Head of caudate nucleus (tissue), 42 donors: ENCODE data around the gene CDK15.

Source experiments
- DNase-seq, 42 donors: peaks; one replicate each; pipeline versions ENCODE4 v3.0.0 to v3.0.0-alpha.2; 2020 to 2021; ENCODE audit warnings: mixed read lengths in 7 of 42
- intact Hi-C: fragments of 100-400 bp; cut with DNase I; formaldehyde crosslinking; loops from one replicate; pipeline ENCODE4 v1.15.0; 2022

CDK15 gene

DNA sequence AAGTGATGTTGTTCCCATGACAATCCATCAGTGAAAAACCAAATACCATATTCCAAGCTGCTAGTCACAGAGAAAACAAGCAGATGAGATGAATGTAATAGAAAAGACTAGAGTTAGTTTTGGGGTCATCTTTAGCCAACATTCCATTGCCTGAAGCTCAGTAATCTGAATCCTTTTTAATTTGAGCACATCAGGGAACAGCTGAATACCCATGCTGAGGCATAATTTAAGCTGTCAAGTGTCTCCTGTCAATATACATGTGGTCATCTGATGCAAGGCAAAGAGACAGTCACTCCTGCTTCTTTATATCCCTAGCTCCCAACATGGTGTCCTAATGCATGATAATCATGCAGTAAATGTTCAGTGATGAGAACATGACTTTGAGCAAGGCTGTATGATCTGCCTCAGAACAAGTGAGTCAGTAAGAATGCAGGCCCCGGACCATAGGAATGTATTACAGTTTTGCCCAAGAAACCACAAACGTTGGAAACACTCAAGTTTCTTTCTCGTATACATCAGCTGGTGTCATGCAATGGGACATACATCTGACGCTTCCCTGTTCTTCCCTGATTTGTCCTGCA lies 48.0 kb downstream of the CDK15 start:
- no peak for DNase-seq
- intact Hi-C loops, result loop anchor here (10.0 kb wide), 1 partner anchor 180 kb away; the partner anchor contains the start of gene FZD7

DNA sequence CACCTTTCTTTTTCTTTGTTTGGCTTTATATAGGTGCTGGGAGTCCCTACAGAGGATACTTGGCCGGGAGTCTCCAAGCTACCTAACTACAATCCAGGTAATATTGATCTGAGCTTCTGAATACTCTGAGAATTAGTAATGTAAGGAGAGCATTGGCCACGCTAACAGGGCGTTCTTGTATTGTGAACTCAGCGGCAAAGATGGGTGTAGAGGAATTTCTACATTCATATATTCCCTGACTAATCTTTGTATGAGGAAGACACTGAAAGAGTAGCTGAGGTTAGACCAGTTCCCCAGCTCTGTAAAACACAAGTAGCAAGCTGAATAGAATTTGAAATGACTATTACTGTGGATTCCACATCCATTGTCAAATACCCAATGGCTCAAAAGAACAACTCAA lies 48.5 kb downstream of the CDK15 start:
- intact Hi-C loops, result loop anchor here (10.0 kb wide), 1 partner anchor 180 kb away; the partner anchor contains the start of gene FZD7
- no peak for DNase-seq

DNA sequence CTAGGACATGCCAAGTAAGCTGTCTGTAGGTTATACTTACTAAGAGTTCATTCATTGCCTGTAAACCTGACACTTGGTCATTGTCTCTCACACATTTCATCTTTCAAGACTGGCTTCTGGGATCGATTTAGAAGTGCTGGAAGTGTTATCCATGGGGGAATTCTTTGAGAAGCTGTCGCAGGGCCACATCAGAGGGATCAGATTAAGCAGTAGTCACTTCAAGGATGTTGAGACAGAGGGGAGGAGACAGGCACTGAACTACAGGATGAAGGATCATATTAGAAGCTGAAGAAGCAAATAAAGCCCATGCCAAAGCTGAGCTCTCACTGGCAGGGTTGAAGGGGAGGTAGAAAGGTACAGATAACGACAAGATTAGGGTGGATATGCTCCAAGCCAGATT lies 49.0 kb downstream of the CDK15 start:
- no peak for DNase-seq
- intact Hi-C loops, result loop anchor here (10.0 kb wide), 1 partner anchor 179 kb away; the partner anchor contains the start of gene FZD7

DNA sequence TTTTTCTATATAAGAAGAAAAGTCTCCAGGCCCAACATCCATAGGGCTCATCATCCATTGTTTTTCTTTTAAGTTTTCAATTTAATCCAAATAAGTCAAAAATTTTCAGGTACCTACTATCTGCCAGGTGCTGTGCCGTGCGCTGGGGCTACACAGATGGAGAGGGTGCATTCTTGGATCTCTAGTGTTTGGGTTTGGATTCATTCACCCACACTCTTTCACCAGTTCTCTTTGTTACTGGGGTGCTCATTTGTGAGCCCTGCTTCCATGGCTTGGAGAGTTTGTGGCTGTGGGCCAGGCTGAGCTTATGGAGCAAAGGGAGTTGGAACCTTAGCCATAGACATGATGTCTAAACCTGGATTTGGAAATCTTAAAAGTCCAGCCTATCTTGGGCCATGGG lies 51.0 kb downstream of the CDK15 start:
- intact Hi-C loops, result loop anchor here (10.0 kb wide), 1 partner anchor 177 kb away; the partner anchor contains the start of gene FZD7
- no peak for DNase-seq

DNA sequence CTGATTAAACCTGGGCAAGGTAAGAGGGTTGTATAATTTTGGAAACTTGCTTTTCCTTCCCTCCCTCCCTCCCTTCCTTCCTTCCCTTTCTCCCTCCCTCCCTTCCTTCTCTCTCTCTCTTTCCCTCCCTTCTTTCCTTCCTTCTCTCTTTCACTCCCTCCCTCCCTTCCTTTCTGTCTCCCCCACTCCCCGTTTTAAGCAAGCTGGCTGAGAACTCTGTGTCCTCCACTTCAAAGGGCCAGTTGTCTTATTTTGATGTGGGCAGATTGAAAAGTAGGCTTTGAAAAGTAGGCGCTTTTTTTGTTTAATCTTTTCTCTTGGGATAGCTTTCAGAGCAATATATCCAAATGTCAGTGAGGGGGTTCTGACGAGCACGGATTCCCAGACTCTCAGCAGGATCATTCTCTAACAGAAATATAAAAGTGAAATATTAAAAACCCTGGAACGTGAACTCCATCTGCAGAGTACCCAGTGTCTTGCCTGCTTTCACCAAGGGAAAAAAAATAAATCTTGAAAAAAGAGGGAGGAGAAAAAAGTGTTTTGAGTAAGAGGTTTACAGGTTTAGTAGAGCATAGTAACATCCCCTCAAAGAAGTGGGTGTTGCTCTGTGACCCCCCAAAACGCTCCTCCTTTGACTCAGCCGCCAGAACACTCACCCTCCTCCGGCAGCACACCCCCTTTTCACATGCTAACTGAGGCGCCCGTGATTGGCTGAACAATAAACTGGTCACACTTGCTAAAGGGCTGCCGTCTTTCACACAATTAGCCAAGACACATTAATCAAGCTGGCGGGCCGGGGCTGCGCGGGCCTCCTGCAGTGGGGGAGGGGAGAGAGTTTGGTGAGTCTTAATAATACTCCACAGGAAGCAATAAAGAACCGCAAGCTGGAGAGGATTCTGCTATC lies 52.2 kb downstream of the CDK15 start:
- intact Hi-C loops, result loop anchor here (10.0 kb wide), 1 partner anchor 176 kb away; the partner anchor contains the start of gene FZD7
- peak in 31 of 42 donors; percentile 8 to 58 (median 32) for DNase-seq

DNA sequence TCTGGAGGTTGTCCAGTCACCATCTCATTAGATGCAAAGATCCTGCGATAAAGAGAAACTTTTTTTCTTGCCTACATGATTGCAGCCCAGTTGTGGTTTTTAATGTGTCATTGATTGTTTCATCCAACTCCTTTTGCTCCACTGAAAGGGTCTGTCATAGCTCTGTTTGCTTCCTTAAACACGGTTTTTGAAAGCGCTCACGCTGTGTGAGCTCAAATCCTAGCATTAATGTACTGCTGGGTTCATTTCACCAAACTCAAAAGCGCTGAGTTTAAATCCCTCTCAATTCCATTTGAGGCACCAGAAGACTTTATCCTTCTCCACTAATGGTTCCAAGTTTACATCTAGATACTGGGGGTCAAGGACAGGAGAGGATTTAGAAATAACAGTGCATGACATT lies 53.6 kb downstream of the CDK15 start:
- no peak for DNase-seq
- intact Hi-C loops, result loop anchor here (2.0 to 10.0 kb wide), 2 partner anchors 175 to 319 kb away; partner anchors contain the start of gene FZD7

DNA sequence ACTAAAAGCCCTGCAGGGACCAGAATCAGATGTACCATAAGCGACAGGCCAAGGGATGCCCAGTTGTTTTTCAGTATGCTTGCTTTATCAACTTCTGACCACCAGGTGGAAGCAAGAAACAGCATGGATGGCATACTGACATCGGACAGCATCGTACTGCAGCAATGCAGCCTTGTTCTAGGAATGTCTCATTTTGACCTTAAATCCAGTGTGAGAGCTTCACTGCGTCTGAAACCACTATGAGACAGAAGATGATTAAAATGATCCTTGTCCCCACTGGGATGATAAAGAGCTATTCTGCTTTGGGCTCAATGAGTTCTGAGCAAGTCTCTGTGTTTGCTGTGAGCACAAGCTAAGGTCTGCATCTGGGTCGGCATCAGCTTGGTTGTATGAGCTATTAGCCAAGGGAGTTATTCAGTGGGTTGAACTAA lies 54.3 kb downstream of the CDK15 start:
- intact Hi-C loops, result loop anchor here (2.0 kb wide), 1 partner anchor 318 kb away; no protein-coding TSS in a partner anchor
- DNase-seq, result peak in 39 of 42 donors; percentile 12 to 85 (median 55)

DNA sequence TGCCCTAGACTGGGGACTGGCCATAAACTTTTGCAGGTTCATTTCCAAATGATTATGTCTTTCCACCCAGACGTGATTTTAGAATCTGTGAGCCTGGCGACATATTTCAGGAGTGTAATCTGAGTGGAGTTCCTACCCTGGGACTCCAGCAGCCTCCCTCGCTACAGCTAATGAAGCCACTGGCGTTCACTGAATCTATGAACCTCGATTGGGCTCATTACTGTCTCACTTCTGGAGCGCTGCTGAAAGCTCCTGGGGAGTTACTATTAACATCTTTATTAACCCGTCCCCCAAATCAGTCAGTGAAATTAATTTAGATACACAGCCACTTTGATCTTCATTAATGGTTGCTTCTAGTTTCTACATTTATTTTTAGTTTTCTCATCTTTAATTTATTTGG lies 56.5 kb downstream of the CDK15 start:
- intact Hi-C loops, result no loop called here
- no peak for DNase-seq

DNA sequence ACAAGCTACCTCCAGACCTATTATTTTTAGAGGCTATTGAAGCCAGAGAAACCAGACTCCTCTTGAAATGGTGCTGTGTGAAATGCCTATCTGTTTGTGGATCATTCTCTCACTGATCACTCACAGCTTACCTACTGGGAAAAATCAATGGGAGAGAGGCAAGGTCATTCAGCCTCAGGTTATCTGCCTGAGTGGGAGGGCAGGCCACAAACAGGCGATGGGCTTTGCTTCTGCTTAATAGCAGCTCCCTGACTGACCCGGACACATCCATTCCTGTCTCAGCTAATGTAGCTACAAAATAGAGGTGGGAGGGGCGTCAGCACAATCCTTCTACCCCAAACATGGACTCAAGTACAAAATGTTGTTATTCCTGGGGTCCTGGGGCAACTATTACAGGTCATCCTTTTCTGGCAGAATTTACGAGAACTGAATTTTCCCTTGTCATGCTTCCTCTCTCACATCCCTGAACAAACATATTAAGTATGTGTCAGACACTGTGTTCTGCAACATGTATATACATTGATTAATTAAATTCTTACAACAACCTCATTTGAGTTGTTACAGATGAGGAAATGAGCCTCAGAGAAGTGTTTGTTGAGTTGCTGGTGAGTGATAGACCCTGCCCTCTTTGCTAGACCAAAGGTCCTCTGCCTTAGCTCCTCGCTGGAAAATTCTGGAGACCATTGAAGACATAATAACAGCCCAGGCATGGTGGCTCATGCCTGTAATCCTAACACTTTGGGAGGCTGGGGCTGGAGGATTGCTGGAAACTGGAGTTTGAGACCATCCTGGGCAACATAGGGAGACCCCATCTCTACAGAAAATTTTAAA lies 60.5 kb downstream of the CDK15 start:
- intact Hi-C loops, result no loop called here
- peak in 1 of 42 donors; percentile 2 for DNase-seq

DNA sequence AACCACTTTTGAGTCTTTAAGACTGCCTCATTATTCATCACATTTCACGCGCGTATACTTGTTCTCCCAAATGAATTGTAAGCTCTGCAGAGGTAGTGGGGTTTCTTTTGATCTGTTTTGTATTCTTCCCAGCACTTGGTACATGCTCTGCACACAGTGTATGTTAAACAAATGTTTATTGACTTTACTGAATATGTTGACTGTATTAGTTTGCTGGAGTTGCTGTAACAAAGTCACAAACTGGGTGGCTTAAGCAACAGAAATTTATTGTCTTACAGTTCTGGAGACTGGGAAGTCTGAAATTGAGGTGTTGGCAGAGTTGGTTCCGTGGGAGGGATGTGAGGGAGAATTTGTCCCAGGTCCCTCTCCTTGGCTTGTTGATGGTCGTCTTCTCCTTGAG lies 65.1 kb downstream of the CDK15 start:
- peak in 1 of 42 donors; percentile 23 for DNase-seq
- intact Hi-C loops, result no loop called here

DNA sequence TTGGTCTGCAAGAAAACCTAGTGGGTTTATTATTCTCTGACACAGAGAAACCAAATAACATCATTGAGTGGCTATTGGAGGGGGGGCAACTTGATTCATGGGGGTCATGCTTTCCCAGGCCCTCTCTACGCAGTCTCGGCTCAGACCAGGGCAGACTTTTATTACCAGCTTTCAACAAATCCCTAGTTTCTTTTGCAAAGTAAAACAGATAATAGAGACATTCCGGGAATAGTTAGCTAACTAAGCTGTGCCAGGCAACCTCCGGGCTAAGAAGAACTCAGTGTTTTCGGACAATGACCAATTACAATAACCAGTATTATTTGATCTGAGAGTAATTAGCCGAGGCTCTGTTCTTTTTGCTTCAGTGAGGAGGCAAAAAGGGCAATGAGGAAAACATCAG lies 66.3 kb downstream of the CDK15 start:
- intact Hi-C loops, result no loop called here
- DNase-seq, result peak in 5 of 42 donors; percentile 8 to 52 (median 22)

DNA sequence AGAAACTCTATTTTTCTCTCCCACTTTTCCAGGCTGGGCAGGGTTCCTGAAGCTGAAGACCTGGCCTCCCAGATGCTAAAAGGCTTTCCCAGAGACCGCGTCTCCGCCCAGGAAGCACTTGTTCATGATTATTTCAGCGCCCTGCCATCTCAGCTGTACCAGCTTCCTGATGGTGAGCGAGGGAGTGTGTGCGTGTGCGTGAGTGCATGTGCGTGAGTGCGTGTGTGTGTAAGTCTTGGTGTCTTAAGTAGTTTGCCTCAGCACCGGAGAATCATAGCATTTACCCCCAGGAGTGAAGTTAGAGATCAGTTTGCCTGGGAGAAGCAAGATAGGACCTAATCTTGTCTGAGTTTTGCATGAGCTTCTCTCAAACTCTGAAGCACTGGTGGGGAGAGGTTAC lies 73.7 kb downstream of the CDK15 start:
- intact Hi-C loops, result no loop called here
- DNase-seq, result no peak

DNA sequence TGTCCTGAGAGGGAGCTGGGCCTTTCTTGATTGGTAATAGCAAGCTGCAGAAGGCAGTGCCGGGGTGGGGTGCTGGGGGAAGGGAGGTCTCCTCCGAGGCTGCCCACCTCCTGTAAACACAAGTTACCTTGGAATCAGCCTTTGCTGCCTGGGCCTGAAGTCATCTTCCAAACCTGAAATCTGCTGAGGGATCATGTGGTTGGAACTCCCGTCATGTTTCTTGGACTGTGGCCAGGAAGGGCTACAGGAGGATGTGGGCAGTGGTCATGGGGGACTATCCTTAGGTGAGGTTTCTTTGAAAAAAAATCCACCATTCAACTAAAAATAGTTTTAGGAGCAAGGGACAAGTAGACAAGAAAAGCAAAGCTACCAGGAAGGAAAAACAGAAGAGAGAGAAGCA lies 74.2 kb downstream of the CDK15 start:
- DNase-seq, result no peak
- intact Hi-C loops, result no loop called here

DNA sequence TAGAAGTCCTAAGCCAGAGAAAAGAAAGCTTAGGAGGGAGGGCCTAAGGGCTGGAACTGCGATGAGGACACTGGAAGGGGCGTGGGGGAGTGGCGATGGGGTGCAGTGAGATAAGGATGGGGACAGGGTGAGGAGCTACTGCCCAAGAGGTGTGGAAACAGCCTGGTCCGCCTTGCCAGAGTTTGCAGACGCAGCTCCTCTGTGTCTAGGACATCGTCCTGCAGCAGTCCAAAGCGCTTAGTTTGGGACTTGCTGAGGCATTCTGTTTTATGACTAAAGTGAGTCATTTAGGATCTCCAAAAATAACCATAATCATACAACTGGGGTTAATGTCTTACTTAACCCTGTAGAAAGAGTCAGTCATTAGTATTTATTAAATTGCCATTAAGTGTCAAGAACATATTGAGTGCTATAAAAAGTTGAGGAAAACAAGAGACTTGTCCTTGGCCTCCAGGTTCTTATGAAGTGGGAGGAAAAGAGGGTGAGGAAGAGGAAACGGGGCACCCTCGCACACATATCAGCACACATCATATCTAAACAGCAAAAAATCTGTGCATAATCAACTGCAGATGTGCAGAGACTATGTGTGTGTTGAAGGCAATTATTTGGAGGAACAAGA lies 74.8 kb downstream of the CDK15 start:
- intact Hi-C loops, result no loop called here
- no peak for DNase-seq

DNA sequence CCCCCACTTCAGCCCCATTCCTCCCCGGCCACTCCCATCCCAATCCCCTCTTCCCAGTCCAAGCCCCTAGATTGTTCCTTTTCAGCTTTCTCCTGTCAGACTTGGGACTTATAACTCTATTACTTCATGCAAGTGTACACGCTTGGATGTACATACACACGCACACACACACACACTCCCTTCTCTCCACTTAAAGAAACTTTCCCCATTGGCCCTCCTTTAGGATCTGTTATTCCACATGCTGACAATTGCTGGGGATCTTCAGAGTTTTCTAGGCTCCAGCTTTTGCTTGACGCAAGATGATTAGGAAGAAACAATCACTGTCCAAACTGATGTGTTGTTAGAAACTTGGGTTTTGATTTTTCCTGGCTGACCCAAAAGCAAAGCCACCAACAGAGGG lies 75.4 kb downstream of the CDK15 start:
- DNase-seq, result no peak
- intact Hi-C loops, result no loop called here

DNA sequence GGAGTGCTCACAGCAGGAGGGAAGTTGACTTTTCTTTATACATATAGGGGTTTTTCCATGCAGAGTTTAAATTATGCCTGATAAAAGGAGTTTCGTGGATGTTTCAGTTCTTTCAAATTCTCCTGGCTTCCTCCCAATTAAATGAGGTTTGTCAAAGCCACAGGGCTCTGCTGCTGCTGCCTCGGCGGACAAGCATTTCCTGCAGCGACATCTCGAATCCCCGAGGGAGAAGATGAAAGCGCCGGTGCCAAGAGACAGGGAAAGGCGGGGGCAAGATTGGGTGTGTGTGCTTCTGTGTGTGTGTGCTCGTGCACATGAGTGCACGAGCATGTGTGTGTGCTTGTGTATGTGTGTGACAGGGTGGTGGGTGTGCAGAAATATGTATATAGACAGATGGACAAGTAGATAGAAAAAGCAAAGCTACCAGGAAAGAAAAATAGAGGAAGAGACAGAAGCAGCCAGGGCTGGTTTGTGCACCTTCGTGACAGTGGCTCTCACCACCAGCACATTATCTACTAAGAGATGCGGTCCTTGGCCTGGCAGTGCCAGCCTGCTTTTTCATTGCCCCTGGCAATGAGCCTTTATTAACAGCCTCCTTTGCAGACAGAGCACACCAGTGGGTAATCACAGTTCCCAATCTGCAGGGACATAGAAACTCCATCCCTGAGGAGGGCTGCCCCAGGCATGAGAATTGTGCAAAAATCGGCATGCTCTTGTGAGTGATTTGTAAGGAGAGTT lies 76.2 kb downstream of the CDK15 start:
- intact Hi-C loops, result no loop called here
- no peak for DNase-seq

DNA sequence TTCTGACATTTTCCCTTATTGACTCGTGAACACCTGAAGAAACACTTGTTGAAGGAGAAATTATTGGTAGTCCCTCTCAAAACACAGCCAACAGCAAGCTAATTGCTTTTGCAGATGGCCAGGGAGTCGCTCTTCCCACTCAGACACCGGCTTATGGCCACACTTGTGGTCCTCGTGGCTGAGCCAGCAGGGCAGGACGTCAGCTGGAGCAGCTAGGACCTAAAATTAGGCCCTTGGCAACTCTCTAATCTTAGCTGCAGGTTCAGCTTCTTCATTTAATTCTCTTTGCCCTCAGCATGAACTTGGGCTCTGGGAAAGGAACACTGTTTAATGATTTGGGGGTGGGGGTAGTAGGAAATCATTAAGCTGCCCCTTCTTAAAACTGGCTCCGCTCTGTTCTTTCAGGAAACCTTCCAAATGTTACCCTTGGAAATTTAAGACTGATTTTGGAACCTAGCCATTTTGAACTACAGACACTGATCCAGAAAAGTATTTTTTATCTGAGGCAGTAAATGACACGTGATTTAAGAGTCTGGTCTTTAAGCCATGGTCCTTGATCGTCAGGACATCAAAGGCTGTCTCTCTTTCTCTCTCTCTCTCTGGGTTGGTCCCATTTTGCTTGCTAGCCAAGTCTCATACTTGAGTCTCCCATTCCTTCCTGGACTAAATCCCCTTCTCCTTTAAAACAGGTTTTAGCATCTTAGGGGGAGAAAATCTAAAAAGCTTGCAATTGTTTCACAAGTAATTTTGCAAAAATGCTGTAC lies 77.5 kb downstream of the CDK15 start:
- intact Hi-C loops, result no loop called here
- DNase-seq, result peak in 2 of 42 donors; percentile 14 to 15
